ENCODE results near the gene ANKRD33B. TPM values are rescaled to one million over a fixed set of nuclear protein-coding genes. Genes with fewer than 3 reads are reported as not detected.
"Not testable (repeated sequence)": the region's sequence is repeated elsewhere in the genome, so short reads cannot be mapped to it uniquely, and the experiment has no call there.

ANKRD33B gene
- total and polyA plus RNA-seq, 9 of the 15 experiments (the other 6 are each of a cell fraction or from before 2014, with no cell fraction given), result 0.10 to 1.7 (median 0.40) TPM

DNA sequence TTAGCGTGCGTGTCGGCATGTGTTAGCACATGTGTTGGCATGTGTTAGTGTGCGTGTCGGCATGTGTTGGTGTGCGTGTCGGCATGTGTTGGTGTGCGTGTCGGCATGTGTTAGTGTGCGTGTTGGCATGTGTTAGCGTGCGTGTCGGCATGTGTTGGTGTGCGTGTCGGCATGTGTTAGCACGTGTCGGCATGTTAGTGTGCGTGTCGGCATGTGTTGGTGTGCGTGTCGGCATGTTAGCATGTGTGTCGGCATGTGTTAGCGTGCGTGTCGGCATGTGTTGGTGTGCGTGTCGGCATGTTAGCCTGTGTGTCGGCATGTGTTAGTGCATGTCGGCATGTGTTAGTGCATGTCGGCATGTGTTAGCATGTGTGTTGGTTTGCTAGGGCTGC lies 14.8 kb upstream of the ANKRD33B start:
- TF ChIP-seq CBX3 (IDR thresholded peaks at IDR 0.05; ENCODE audit: borderline replicate concordance in 1 of 2, low read length in 2 of 2), result 0 out of 3 replicates have a peak, but pooled peaks of 1 of the 2 experiments have one; percentile 34
- H3K9ac ChIP-seq (ENCODE audit: insufficient read depth in 1 of 2, low read depth in 2 of 2, low read length in 2 of 2); H3K4me1 ChIP-seq (replicated peaks in 1 of 2; ENCODE audit: control insufficient read depth in 2 of 2, insufficient read depth in 2 of 2, low read length in 2 of 2); H3K79me2 ChIP-seq (ENCODE audit: control insufficient read depth, insufficient read depth, low read length); H2AFZ ChIP-seq (ENCODE audit: low read depth, low read length); H3K9me1 ChIP-seq (ENCODE audit: control insufficient read depth, insufficient read depth, low read length); H3K4me2 ChIP-seq (ENCODE audit: insufficient read depth, low read length); H4K20me1 ChIP-seq (replicated peaks; ENCODE audit: control insufficient read depth, insufficient read depth, low read length); POLR2A ChIA-PET; intact Hi-C loops (cut with micrococcal nuclease); FAIRE-seq; ATAC-seq; H3K27ac ChIP-seq (ENCODE audit: extremely low read depth, low read depth, low read length); CTCF ChIA-PET (ENCODE audit: low intra/inter-chr PET ratio); in situ Hi-C loops (cut with MboI); H3K4me3 ChIP-seq; DNase-seq (ENCODE audit: extremely low read depth in 1 of 4, low spot score in 3 of 4); BruUV-seq (replicated peaks); H3K9me3 ChIP-seq (replicated peaks; ENCODE audit: control insufficient read depth, insufficient read depth, low read depth, low read length); H3K36me3 ChIP-seq (ENCODE audit: control insufficient read depth, insufficient read depth, low read length): not testable (repeated sequence)
- 91% methylated on average over 30 of the region's 30 CpGs for WGBS (ENCODE audit: insufficient coverage, low coverage, missing lambda C conversion rate)
- peaks cover 28 to 47% of the 10 kb centered on the region in 2 experiments for H3K27me3 ChIP-seq (ENCODE audit: control insufficient read depth in 2 of 2, insufficient read depth in 2 of 2, low read length in 2 of 2)

GRCh38 chr5:10550222-10550995 lies 13.5 kb upstream of the ANKRD33B start:
- 7% methylated on average over 10 of the region's 10 CpGs for WGBS (ENCODE audit: insufficient coverage, low coverage, missing lambda C conversion rate)
- intact Hi-C loops (cut with micrococcal nuclease), result no loop called here
- Histone ChIP-seq H3K9me1 (ENCODE audit: control insufficient read depth, insufficient read depth, low read length) (no peaks in the 10 kb centered on the region), H3K4me1 (replicated peaks in 1 of 2; ENCODE audit: control insufficient read depth in 2 of 2, insufficient read depth in 2 of 2, low read length in 2 of 2) (peaks cover 0 to 7% of the 10 kb centered on the region in 2 experiments; a peak in 1 of 5 replicates), H3K27me3 (ENCODE audit: control insufficient read depth in 2 of 2, insufficient read depth in 2 of 2, low read length in 2 of 2) (peaks cover 36 to 58% of the 10 kb centered on the region in 2 experiments), H3K4me3 (no peak overlapping the region), H3K4me2 (ENCODE audit: insufficient read depth, low read length) (no peak overlapping the region), H2AFZ (ENCODE audit: low read depth, low read length) (no peak overlapping the region), H3K9ac (ENCODE audit: insufficient read depth in 1 of 2, low read depth in 2 of 2, low read length in 2 of 2) (no peak overlapping the region), H3K79me2 (ENCODE audit: control insufficient read depth, insufficient read depth, low read length) (no peaks in the 10 kb centered on the region), H3K9me3 (replicated peaks; ENCODE audit: control insufficient read depth, insufficient read depth, low read depth, low read length) (peaks cover 3% of the 10 kb centered on the region; the same call in 1 of the 2 replicates), H3K36me3 (ENCODE audit: control insufficient read depth, insufficient read depth, low read length) (no peaks in the 10 kb centered on the region), H3K27ac (ENCODE audit: extremely low read depth, low read depth, low read length) (no peak overlapping the region), H4K20me1 (replicated peaks; ENCODE audit: control insufficient read depth, insufficient read depth, low read length) (no peaks in the 10 kb centered on the region)
- in situ Hi-C loops (cut with MboI), result no loop called here
- no TSS peak for BruUV-seq (replicated peaks)
- DNase-seq (ENCODE audit: extremely low read depth in 1 of 4, low spot score in 3 of 4) (no peak), ATAC-seq (no peak), FAIRE-seq (no peak)
- ChIA-PET CTCF (ENCODE audit: low intra/inter-chr PET ratio) (interaction anchor here (0.6 kb wide), 1 partner anchor 81 kb away, joined by 3 read pairs; no protein-coding TSS in a partner anchor), POLR2A (interaction anchor here (1.0 kb wide), 1 partner anchor 8 kb away, joined by 3 read pairs; no protein-coding TSS in a partner anchor)
- TF ChIP-seq GATAD2B (IDR thresholded peaks at IDR 0.05; ENCODE audit: borderline replicate concordance), result no peak
- no peak for TF ChIP-seq ETV6 (IDR thresholded peaks at IDR 0.05; ENCODE audit: borderline replicate concordance in 1 of 2, low read depth in 2 of 2, low read length in 1 of 2)
- no peak for TF ChIP-seq ETV6 (CRISPR knock-in tag; IDR thresholded peaks at IDR 0.05; ENCODE audit: borderline replicate concordance)
- no peak for TF ChIP-seq POLR3G (IDR thresholded peaks at IDR 0.05; ENCODE audit: extremely low read depth, insufficient read length, insufficient replicate concordance)
- no peak for TF ChIP-seq MYNN (IDR thresholded peaks at IDR 0.05)
- TF ChIP-seq MYNN (CRISPR knock-in tag; IDR thresholded peaks at IDR 0.05), result no peak
- no peak for TF ChIP-seq ZFX (CRISPR knock-in tag; IDR thresholded peaks at IDR 0.05)
- TF ChIP-seq NFE2 (IDR thresholded peaks at IDR 0.05; ENCODE audit: low read depth), result no peak
- TF ChIP-seq ZNF274 (IDR thresholded peaks at IDR 0.05; ENCODE audit: borderline replicate concordance, low read depth, low read length), result no peak

Data from K562 (cell line).